Measurements from ENCODE around the gene NAP1L4. TPM values are rescaled to one million over a fixed set of nuclear protein-coding genes. Genes with fewer than 3 reads are reported as not detected.
A peak's percentile ranks its signal among the peaks of the same experiment; 100 is the strongest.

The NAP1L4 gene
- total and polyA plus RNA-seq, 7 donors, result 121 to 153 (median 143) TPM

- intact Hi-C loops (cut with DNase I), result no loop called here
- DNase-seq (no peak), ATAC-seq (no peak)
- no peaks in the 10 kb centered on the region for H3K27me3 ChIP-seq (ENCODE audit: insufficient read depth in 3 of 3, low read length in 2 of 3)
- H3K9me3 ChIP-seq, result no peaks in the 10 kb centered on the region
- no peak overlapping the region for H3K4me3 ChIP-seq
- no peaks in the 10 kb centered on the region for H3K4me1 ChIP-seq
- H3K27ac ChIP-seq, result no peak overlapping the region
- no peaks in the 10 kb centered on the region for H3K36me3 ChIP-seq (ENCODE audit: insufficient read depth in 1 of 2, low read depth in 1 of 2)
- WGBS, 3 donors, result 87 to 93% (median 89%) methylated on average over 20 of the region's 20 CpGs
- TF ChIP-seq, protein P1, sequence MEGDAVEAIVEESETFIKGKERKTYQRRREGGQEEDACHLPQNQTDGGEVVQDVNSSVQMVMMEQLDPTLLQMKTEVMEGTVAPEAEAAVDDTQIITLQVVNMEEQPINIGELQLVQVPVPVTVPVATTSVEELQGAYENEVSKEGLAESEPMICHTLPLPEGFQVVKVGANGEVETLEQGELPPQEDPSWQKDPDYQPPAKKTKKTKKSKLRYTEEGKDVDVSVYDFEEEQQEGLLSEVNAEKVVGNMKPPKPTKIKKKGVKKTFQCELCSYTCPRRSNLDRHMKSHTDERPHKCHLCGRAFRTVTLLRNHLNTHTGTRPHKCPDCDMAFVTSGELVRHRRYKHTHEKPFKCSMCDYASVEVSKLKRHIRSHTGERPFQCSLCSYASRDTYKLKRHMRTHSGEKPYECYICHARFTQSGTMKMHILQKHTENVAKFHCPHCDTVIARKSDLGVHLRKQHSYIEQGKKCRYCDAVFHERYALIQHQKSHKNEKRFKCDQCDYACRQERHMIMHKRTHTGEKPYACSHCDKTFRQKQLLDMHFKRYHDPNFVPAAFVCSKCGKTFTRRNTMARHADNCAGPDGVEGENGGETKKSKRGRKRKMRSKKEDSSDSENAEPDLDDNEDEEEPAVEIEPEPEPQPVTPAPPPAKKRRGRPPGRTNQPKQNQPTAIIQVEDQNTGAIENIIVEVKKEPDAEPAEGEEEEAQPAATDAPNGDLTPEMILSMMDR (IDR thresholded peaks at IDR 0.05), result no peak
Measured at GRCh38 chr11:2916114-2916891, 75.8 kb downstream of the NAP1L4 start.

DNA sequence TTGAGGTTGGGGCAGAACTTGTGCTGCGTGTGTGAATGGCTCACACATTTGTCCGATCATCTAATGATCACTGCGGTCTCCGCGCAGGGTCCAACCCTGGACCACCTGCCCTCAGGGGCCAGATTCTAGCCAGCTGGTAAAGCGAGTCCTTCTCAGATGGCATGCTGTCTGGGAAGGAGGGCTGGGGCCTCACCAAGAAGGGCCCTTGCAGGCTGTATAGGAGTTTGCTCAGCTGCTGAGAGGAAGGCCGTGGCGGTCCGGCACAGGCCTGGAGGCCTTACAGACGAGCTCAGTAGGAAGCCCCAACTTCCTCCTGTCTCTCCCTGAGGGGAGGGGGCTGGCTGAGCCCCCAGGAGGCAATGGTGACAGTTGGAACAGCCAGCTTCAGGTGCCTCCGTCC lies 76.7 kb downstream of the NAP1L4 start:
- TF ChIP-seq, protein P1 (IDR thresholded peaks at IDR 0.05), result no peak
- DNase-seq (no peak), ATAC-seq (no peak)
- 91 to 92% (median 91%) methylated on average over 11 of the region's 11 CpGs for whole genome bisulfite sequencing, 3 donors
- no peaks in the 10 kb centered on the region for H3K4me1 ChIP-seq
- intact Hi-C loops (cut with DNase I), result no loop called here
- no peaks in the 10 kb centered on the region for H3K36me3 ChIP-seq (ENCODE audit: insufficient read depth in 1 of 2, low read depth in 1 of 2)
- H3K27ac ChIP-seq, result no peak overlapping the region
- no peaks in the 10 kb centered on the region for H3K27me3 ChIP-seq (ENCODE audit: insufficient read depth in 3 of 3, low read length in 2 of 3)
- no peaks in the 10 kb centered on the region for H3K9me3 ChIP-seq
- no peak overlapping the region for H3K4me3 ChIP-seq

- intact Hi-C loops (cut with DNase I), result no loop called here
- WGBS, 3 donors, result 67 to 72% (median 69%) methylated on average over 18 of the region's 18 CpGs
- H3K36me3 ChIP-seq (ENCODE audit: insufficient read depth in 1 of 2, low read depth in 1 of 2), result no peaks in the 10 kb centered on the region
- no peak overlapping the region for H3K4me3 ChIP-seq
- ATAC-seq, result peak; percentile 25 to 60 (median 51)
- H3K27me3 ChIP-seq (ENCODE audit: insufficient read depth in 3 of 3, low read length in 2 of 3), result peaks cover 0 to 1% (median 0%) of the 10 kb centered on the region in 3 donors
- no peaks in the 10 kb centered on the region for H3K9me3 ChIP-seq
- TF ChIP-seq, protein P1 (IDR thresholded peaks at IDR 0.05), result no peak
- no peaks in the 10 kb centered on the region for H3K4me1 ChIP-seq
- H3K27ac ChIP-seq, result no peak overlapping the region
- DNase-seq, result no peak
Measured at GRCh38 chr11:2914455-2915195, 77.5 kb downstream of the NAP1L4 start.

- WGBS, 3 donors, result 82 to 91% (median 82%) methylated on average over 9 of the region's 9 CpGs
- H3K4me1 ChIP-seq, result no peaks in the 10 kb centered on the region
- peaks cover 0 to 10% (median 2%) of the 10 kb centered on the region in 3 donors for H3K27me3 ChIP-seq (ENCODE audit: insufficient read depth in 3 of 3, low read length in 2 of 3)
- no peak overlapping the region for H3K4me3 ChIP-seq
- H3K36me3 ChIP-seq (ENCODE audit: insufficient read depth in 1 of 2, low read depth in 1 of 2), result no peaks in the 10 kb centered on the region
- no peak for ATAC-seq
- no peak for DNase-seq
- TF ChIP-seq, protein P1 (IDR thresholded peaks at IDR 0.05), result no peak
- intact Hi-C loops (cut with DNase I), result no loop called here
- no peak overlapping the region for H3K27ac ChIP-seq
- no peaks in the 10 kb centered on the region for H3K9me3 ChIP-seq
Measured at GRCh38 chr11:2913776-2914175, 78.4 kb downstream of the NAP1L4 start.
